HK-2 (cell line): ENCODE results near the gene SCO1.
"Not testable (repeated sequence)": the region's sequence is repeated elsewhere in the genome, so short reads cannot be mapped to it uniquely, and the experiment has no call there.

ENCODE experiments used
- DNase-seq: peaks from one replicate; pipeline ENCODE4 v3.0.0-alpha.2; 2018; ENCODE audit not compliant: unreplicated experiment

SCO1 gene

GRCh38 chr17:10697092-10698081 lies at the start of gene SCO1, which contains the start of gene ADPRM:
Gene SCO1 (minus strand): TSS chr17:10697533. CDS start chr17:10697507, 26 bp downstream.
Gene ADPRM (plus strand): TSS chr17:10697594. CDS start chr17:10704927, 7,333 bp downstream.
- DNase-seq: peak; percentile 95

DNA sequence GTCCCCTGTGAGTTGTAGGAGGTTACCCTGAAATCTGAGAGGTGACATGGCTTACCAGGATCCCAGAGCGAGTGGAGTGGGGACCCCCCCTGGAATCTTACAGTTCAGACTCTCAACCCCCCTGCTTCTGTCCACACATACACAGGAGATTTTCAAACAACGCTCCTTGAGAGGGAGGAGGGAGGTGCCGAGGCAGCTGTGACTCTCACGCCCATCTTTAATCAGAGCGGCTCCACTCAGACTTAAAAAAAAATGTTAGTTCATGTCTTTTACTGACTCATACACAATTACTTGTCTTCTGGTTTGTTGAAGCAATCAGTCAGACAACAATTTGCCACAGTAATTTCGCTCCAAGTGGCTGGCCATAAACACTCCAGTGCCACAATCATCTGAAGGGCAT lies 47.9 kb upstream of the SCO1 start:
- DNase-seq: no peak

DNA sequence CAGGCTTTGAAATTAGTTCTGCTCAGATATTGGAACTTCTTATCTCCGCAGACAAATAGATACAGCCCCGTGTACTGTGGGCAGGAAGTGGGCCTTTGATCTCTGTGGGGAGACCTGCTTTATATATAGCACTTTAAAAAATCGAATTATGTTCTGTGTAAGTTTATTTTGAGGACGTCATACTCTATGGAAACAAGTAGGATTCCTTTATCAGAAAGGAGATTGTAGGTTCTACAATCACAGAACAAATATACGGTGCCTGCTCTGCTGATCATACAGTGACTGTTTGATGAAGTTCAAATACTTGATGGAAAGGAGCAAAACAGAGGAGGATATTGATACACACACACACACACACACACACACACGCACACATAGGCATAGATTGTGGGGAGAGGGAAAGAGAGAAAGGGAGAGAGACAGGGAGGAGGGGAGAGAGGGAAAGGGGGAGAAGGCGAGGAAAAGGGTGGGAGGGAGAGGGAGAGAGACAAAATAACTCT lies 47.2 kb upstream of the SCO1 start:
- no peak for DNase-seq

GRCh38 chr17:10743316-10744009 lies 46.1 kb upstream of the SCO1 start:
- no peak for DNase-seq

DNA sequence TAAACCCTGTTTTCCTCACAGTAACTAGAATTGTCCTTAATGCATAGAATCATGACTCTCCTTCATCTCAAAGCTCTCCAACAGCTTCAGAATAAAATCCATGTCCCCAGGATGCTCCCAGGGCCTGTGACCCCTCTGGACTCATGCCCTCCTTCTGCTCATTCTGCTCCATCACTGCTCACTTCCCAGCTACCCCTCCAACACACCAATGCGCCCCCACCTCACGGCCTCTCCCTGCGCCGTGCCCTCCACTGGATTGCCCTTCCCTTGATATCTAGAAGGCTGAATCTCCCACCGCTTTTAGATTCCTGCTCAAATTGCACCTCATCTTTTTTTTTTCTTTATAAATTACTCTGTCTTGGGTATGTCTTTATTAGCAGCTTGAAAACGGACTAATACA lies 45.1 kb upstream of the SCO1 start:
- DNase-seq: no peak

GRCh38 chr17:10741416-10742135 lies 44.2 kb upstream of the SCO1 start:
- DNase-seq: no peak

- DNase-seq: no peak
Measured at GRCh38 chr17:10739386-10739785, 42.1 kb upstream of the SCO1 start.

- DNase-seq: no peak
Measured at GRCh38 chr17:10738521-10739258, 41.4 kb upstream of the SCO1 start.

GRCh38 chr17:10737736-10738135 lies 40.4 kb upstream of the SCO1 start:
- DNase-seq: no peak

GRCh38 chr17:10737168-10737622 lies 39.9 kb upstream of the SCO1 start:
- peak; percentile 37 for DNase-seq

DNA sequence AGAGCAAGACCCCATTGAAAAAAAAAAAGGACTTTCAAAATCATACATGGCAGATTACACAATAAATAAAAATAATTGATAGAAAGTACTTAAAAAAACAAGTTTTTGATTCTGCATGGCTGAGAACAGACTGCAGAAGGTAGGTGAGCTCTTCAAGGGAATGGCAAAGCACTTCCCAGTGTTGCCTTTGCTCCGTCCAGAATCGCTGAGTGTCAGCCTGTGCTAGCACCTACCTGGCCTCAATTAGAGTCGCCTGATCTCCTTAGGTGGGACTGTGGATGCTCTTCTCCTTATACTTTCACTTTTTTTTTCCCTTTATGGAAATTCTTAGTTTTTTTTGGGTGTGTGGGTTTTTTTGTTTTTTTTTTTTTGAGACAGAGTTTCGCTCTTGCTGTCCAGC lies 38.5 kb upstream of the SCO1 start:
- DNase-seq: no peak

- no peak for DNase-seq
Measured at GRCh38 chr17:10735251-10735650, 37.9 kb upstream of the SCO1 start.

GRCh38 chr17:10733666-10734065 lies 36.3 kb upstream of the SCO1 start:
- no peak for DNase-seq

DNA sequence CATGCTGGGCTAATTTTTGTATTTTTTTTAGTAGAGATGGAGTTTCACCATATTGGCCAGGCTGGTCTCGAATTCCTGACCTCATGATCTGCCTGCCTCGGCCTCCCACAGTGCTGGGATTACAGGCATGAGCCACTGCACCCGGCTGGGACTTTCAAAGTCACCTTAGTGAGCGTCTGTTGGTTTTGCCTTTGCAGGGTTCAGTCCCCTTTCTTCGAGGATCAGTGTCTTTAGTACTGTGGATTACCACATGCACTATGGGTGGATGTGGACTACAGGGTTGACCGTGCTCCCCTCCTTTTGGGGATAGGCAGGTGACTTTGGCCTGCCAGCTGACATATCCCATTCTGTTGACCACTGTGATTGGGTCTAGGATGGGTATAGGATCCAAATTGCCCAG lies 34.8 kb upstream of the SCO1 start:
- DNase-seq: not testable (repeated sequence)

- no peak for DNase-seq
Measured at GRCh38 chr17:10731408-10731879, 34.1 kb upstream of the SCO1 start.

DNA sequence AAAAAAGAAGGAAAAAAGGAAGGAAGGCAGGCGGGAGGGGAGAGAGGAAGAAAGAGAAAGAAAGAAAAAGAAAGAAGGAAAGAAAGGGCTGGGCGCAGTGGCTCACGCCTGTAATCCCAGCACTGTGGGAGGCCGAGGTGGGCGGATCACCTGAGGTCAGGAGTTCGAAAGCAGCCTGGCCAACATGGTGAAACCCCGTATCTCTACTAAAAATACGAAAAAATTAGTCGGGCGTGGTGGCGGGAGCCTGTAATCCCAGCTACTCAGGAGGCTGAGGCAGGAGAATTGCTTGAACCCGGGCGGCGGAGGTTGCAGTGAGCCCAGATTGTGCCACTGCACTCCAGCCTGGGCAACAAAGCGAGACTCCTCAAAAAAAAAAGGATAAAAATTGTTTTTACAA lies 32.9 kb upstream of the SCO1 start:
- DNase-seq: not testable (repeated sequence)

- DNase-seq: no peak
Measured at GRCh38 chr17:10729334-10730193, 32.2 kb upstream of the SCO1 start, which contains the start of gene TMEM220. Gene TMEM220 (minus strand): TSS chr17:10730023. CDS start chr17:10729851, 172 bp downstream.

GRCh38 chr17:10728331-10728892 lies 31.1 kb upstream of the SCO1 start:
- no peak for DNase-seq

DNA sequence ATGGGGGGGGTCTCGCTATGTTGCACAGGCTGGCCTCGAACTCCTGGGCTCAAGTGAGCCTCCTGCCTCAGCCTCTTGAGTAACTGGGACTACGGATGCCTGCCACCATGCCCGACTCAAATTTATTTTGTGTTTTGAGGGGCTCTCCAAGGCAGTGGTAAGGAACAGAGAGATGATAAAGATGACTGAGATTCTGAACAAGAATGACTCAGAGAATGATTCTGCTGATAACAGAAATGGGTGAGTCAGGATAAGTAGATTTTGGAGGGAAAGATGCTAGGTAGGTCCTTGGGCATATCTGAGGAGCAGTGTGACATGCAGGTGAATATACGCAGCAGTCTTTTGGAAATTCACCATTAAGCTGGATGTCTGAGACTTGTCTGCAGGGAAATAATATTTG lies 29.9 kb upstream of the SCO1 start:
- no peak for DNase-seq

GRCh38 chr17:10726196-10726595 lies 28.9 kb upstream of the SCO1 start:
- DNase-seq: no peak
